HEK293T (cell line): ENCODE measurements around the gene SFT2D1.

Source experiments
- CTCF ChIA-PET: fragments of 350-600 bp; formaldehyde crosslinking; extraction: SDS; loops from one replicate; lab custom pipeline; 2021; ENCODE audit warnings: antibody characterized with exemption, inconsistent platforms; lab: Yijun Ruan, JAX
- POLR2A ChIA-PET: fragments of 350-600 bp; formaldehyde crosslinking; extraction: SDS; loops from one replicate; lab custom pipeline; 2020; ENCODE audit warnings: antibody characterized with exemption, inconsistent platforms; lab: Yijun Ruan, JAX
- DNase-seq: peaks from one replicate; pipeline ENCODE4 v3.0.0; 2012; ENCODE audit warnings: mixed read lengths; ENCODE audit errors: extremely low spot score
- ARNT ChIP-seq: fragments of 450-650 bp; IDR thresholded peaks from 2 replicates; pipeline ENCODE4 v1.6.1; 2017; ENCODE audit warnings: mild to moderate bottlenecking
- BHLHE40 ChIP-seq: fragments of 450-650 bp; IDR thresholded peaks from 2 replicates; pipeline ENCODE4 v1.6.1; 2016; ENCODE audit warnings: mild to moderate bottlenecking, moderate library complexity, borderline replicate concordance
- CTBP1 ChIP-seq: fragments of 450-650 bp; IDR thresholded peaks from 2 replicates; pipeline ENCODE4 v1.6.1; 2016; ENCODE audit warnings: borderline replicate concordance
- ELF4 ChIP-seq: fragments of 450-650 bp; IDR thresholded peaks from 2 replicates; pipeline ENCODE4 v1.6.1; 2017; ENCODE audit warnings: antibody characterized with exemption
- FOXA1 ChIP-seq: fragments of 450-650 bp; IDR thresholded peaks from 2 replicates; pipeline ENCODE4 v1.6.1; 2016; ENCODE audit warnings: mild to moderate bottlenecking
- FOXK2 ChIP-seq: fragments of 450-650 bp; IDR thresholded peaks from 2 replicates; pipeline ENCODE4 v1.6.1; 2016; ENCODE audit warnings: mild to moderate bottlenecking
- FOXM1 ChIP-seq: fragments of 450-650 bp; IDR thresholded peaks from 2 replicates; pipeline ENCODE4 v1.6.1; 2017; ENCODE audit warnings: mild to moderate bottlenecking, borderline replicate concordance
- HDGF ChIP-seq: fragments of 450-650 bp; IDR thresholded peaks from 2 replicates; pipeline ENCODE4 v1.6.1; 2017; ENCODE audit warnings: antibody characterized with exemption, borderline replicate concordance
- L3MBTL2 ChIP-seq: fragments of 450-650 bp; conservative IDR thresholded peaks from 2 replicates; pipeline ENCODE4 v1.6.1; 2016; ENCODE audit warnings: mild to moderate bottlenecking
- LEF1 ChIP-seq: fragments of 450-650 bp; IDR thresholded peaks from 2 replicates; pipeline ENCODE4 v1.6.1; 2017; ENCODE audit warnings: mild to moderate bottlenecking, borderline replicate concordance
- NFRKB ChIP-seq: fragments of 450-650 bp; IDR thresholded peaks from 2 replicates; pipeline ENCODE4 v1.6.1; 2016; ENCODE audit warnings: mild to moderate bottlenecking, moderate library complexity
- SP1 ChIP-seq: fragments of 450-650 bp; IDR thresholded peaks from 2 replicates; pipeline ENCODE4 v1.6.1; 2017
- SUZ12 ChIP-seq: fragments of 450-650 bp; IDR thresholded peaks from 2 replicates; pipeline ENCODE4 v1.6.1; 2016; ENCODE audit warnings: mild to moderate bottlenecking
- TARDBP ChIP-seq: fragments of 450-650 bp; IDR thresholded peaks from 2 replicates; pipeline ENCODE4 v1.6.1; 2016
- ZNF384 ChIP-seq: fragments of 450-650 bp; IDR thresholded peaks from 2 replicates; pipeline ENCODE4 v1.6.1; 2016
- TF ChIP-seq, protein P1 (sequence below): fragments of 450-650 bp; IDR thresholded peaks from 2 replicates; pipeline ENCODE4 v1.6.1; 2016

SFT2D1 gene

DNA sequence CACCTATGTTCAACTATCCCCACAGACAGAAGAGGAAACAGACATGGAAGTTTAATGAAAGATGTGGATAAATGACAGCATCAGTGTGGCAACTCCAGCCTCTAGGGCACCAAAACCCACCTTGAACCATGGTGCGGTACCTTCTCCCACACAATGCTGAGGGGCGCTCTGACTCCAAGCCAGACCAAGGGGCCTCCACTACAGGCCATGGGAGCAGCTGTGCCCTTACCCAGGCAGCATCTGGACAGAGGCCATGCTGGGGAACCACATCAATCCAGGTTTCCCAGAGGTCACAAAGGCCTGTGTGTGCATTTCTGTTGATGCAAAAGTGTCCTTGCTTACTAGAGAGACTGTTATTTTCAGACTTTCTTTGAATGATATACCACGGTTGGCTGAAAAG, 38.2 kb downstream of the SFT2D1 start:
- TF ChIP-seq CTBP1 (no peak), FOXM1 (no peak), NFRKB (no peak), ARNT (no peak), L3MBTL2 (no peak), LEF1 (no peak), FOXK2 (no peak), SP1 (no peak), SUZ12 (no peak), BHLHE40 (no peak), FOXA1 (no peak)
- TF ChIP-seq, protein P1, sequence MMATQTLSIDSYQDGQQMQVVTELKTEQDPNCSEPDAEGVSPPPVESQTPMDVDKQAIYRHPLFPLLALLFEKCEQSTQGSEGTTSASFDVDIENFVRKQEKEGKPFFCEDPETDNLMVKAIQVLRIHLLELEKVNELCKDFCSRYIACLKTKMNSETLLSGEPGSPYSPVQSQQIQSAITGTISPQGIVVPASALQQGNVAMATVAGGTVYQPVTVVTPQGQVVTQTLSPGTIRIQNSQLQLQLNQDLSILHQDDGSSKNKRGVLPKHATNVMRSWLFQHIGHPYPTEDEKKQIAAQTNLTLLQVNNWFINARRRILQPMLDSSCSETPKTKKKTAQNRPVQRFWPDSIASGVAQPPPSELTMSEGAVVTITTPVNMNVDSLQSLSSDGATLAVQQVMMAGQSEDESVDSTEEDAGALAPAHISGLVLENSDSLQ, result no peak
- no peak for DNase-seq
- CTCF ChIA-PET, result no interaction called here
- POLR2A ChIA-PET, result no interaction called here

DNA sequence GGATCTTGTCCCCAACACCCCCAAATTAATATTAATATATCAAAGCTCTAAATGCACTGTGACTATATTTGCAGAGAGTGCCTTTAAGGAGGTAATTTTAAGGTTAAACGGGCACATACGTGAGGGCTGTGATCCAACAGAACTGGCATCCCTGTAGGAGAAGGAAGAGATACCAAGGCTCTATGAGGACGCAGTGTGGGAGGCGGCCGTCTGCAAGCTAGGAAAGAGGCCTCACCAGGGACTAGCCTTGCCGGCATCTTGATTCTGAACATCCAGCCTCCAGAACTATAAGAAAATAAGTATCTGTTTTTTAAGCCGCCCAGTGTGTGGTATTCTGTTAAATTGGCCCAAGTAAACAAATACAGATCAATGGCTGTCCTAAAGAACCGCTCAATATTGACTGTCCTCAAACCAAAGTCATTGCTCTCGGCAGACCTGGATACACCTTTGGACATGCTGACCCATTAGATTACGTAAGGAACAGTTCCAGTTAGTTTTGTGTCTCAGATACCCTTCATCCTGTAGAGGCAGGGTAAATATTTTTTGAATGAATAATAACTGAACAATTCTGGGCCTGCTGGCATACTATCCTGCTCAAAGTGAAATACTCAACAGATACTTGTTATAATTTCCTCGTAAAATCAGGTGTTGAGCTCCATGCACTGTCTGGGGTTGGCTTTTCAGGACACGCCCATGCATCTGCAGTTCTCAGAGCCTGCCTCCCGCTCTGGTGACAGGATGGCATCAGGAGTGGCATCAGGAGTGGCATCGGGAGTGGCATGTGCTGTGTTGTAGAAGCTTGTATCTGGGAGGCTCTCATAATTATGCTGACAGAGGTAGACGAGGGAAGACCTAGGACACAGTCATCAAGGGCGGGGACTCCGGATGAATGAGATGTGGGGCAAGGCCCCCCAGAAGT, 40.5 kb downstream of the SFT2D1 start:
- ChIA-PET POLR2A (no interaction called here), CTCF (no interaction called here)
- TF ChIP-seq, protein P1, result no peak
- TF ChIP-seq ARNT (no peak), ELF4 (no peak), SP1 (no peak), TARDBP (no peak), HDGF (no peak), SUZ12 (no peak), L3MBTL2 (no peak), ZNF384 (no peak), FOXA1 (no peak), FOXM1 (no peak), LEF1 (no peak)
- no peak for DNase-seq

DNA sequence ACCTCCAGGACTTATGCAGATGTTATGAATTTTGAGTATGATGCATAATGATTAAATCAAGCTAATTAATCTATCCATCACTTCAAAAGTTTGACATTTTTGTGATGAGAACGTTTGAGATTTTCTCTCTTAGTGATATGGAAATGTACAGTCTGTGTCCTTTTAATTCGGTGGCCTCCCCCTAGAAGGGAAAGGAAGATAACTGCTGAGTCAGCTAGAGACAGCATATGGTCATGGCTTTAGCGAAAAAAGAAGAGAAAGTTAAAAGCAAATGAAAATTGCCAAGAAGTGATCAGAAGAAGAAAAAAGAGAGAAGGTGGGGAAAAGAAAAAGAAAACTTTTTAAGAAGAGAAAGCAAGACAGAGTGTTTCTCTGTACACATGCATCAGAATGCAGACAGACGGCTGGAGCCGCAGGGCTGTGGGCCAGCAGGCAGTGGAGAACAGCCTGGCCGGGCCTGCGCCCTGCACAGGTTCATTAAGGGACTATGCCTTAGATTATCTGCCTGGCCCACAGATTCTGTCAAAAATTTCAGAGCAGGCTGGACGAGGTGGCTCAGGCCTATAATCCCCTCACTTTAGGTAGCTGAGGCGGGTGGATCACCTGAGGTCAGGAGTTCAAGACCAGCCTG, 41.9 kb downstream of the SFT2D1 start:
- no peak for DNase-seq
- TF ChIP-seq SUZ12, result no peak
- TF ChIP-seq, protein P1, result no peak
- TF ChIP-seq ARNT, result no peak
- TF ChIP-seq HDGF, result no peak
- no peak for TF ChIP-seq LEF1
- TF ChIP-seq SP1, result no peak
- TF ChIP-seq TARDBP, result no peak
- TF ChIP-seq ELF4, result no peak
- no peak for TF ChIP-seq CTBP1
- TF ChIP-seq FOXK2, result no peak
- TF ChIP-seq BHLHE40, result no peak
- no peak for TF ChIP-seq NFRKB
- TF ChIP-seq FOXA1, result no peak
- TF ChIP-seq FOXM1, result no peak
- POLR2A ChIA-PET, result no interaction called here
- CTCF ChIA-PET, result interaction anchor here (1.7 kb wide), 1 partner anchor 13 kb away, joined by 4 read pairs; no protein-coding TSS in a partner anchor

DNA sequence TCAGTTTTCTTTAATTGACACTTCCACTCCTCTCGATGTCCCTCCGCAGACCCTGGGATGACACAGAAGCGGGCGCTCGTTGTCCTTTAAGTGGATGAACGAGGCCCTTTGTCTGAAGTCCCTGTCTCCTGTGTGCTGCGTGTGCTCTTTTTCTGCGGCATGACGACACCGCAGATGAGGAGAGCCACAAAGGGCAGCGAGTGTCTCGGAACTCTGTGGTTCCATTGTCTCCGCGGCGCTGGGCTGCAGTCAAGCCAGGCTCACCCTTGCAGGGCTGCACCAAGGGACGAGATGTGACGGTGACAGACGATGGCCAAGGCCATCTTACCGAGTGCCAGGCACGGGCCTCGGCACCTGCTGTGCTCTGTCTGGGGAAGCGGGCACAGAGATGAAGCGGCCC, 44.7 kb downstream of the SFT2D1 start:
- TF ChIP-seq TARDBP (no peak), SUZ12 (no peak)
- TF ChIP-seq, protein P1, result no peak
- CTCF ChIA-PET, result no interaction called here
- POLR2A ChIA-PET, result no interaction called here

DNA sequence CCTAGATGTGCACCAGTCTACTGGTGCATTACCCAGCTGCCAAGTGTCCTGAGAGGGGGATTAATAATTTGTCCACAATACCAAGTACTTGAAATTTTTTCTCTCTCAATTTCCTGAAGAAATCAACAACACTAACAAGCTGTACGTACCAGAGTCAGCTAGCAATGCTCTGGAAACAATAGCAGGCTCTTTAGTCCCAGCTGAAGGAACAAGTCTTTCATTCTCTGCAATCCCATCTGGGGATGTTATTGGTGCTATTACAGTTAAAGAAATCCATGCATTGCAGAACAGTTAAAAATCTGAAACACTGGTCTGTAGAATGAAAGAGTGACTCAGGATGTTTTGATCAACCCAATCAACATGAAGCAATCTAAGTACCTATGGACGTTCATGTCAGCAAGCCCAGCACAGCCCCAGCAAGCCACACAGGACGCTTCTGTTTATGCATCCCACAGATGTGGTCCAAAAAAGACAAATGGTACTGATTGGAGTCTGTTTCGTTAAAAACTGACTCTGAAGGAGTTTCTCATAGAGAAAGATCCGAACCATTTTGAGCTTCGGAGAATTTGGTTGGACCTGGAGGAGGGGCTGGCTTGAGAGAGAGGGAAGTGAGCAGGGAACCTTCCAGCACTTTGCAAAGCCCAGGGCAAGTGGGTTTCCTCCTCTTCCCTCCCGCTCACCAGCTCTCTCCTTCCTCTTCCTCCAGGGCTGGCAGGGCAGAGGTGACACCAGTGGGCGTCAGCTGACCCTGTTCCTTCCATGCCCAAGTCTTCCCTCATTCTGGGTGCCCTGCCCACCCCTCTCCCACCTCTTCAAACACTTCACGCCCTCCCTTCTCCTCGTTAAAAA, 46.1 kb downstream of the SFT2D1 start:
- POLR2A ChIA-PET, result no interaction called here
- CTCF ChIA-PET, result no interaction called here
- TF ChIP-seq NFRKB (no peak), SP1 (no peak), BHLHE40 (no peak), LEF1 (no peak), ZNF384 (no peak), TARDBP (no peak), FOXA1 (no peak), ARNT (no peak), ELF4 (no peak), FOXM1 (no peak), CTBP1 (no peak), FOXK2 (no peak), SUZ12 (no peak), HDGF (no peak)
- DNase-seq, result no peak

More for the DNA sequence above, 44.7 kb downstream of the SFT2D1 start:
- DNase-seq, result no peak
